AG09319 (cell line): Measurements from ENCODE around the gene ATXN1.

Experiments
- DNase-seq: peaks from one replicate; pipeline ENCODE4 v3.0.0-alpha.2; 2010; ENCODE audit warnings: low read depth; ENCODE audit errors: extremely low read depth
- TF ChIP-seq, protein P1 (sequence below): IDR thresholded peaks from 2 replicates; pipeline ENCODE4 v1.5.1; 2011; ENCODE audit warnings: low read depth, mild to moderate bottlenecking, inconsistent platforms, low read length, moderate library complexity

ATXN1 gene

DNA sequence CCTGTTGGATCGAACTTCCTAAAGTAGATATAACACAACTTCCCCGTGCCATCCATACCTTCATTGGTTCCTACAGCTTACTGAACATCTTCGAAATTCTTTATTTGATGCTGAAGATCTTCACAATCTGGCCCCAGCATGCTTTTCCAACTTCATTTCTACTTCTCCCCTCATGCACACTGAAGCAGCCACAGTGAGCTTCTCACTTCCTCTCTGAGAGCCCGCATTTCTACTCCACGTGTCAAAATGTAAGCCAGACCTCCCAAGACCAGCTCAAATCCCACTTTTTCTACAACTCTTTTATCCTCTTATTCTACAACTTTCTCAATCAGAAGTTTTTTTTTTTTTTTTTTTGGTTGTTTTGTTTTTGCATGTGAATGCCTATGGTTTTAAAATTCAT is 268.1 kb downstream of the ATXN1 start:
- TF ChIP-seq, protein P1, sequence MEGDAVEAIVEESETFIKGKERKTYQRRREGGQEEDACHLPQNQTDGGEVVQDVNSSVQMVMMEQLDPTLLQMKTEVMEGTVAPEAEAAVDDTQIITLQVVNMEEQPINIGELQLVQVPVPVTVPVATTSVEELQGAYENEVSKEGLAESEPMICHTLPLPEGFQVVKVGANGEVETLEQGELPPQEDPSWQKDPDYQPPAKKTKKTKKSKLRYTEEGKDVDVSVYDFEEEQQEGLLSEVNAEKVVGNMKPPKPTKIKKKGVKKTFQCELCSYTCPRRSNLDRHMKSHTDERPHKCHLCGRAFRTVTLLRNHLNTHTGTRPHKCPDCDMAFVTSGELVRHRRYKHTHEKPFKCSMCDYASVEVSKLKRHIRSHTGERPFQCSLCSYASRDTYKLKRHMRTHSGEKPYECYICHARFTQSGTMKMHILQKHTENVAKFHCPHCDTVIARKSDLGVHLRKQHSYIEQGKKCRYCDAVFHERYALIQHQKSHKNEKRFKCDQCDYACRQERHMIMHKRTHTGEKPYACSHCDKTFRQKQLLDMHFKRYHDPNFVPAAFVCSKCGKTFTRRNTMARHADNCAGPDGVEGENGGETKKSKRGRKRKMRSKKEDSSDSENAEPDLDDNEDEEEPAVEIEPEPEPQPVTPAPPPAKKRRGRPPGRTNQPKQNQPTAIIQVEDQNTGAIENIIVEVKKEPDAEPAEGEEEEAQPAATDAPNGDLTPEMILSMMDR, result no peak

DNA sequence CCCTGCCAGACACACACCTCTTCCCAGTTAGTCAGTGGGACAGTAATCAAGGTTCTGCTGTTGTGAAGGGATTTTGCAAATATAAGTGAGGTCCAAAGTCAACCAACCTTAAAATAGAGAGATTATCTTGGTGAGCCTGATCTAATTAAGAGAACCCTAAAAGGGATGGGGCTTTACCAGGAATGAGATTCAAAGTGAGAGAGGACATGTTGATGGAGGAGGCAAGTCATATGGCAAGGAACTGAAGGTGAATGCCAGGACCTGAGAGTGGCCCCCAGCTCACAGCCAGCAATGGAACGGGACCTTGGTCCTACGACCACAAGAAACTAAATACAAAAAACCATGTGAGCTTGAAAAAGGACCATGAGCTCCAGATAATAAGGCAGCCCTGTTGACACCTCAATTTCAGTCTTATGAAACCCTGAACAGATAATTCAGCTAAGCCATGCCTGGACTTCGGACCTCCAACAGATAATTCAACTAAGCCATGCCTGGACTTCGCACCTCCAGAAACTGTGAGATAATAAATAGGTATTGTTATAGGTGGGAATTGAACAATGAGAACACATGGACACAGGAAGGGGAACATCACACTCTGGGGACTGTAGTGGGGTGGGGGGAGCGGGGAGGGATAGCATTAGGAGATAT is 269.5 kb downstream of the ATXN1 start:
- DNase-seq, result no peak
- TF ChIP-seq, protein P1, result no peak

More for the DNA sequence above, 268.1 kb downstream of the ATXN1 start:
- DNase-seq, result no peak

DNA sequence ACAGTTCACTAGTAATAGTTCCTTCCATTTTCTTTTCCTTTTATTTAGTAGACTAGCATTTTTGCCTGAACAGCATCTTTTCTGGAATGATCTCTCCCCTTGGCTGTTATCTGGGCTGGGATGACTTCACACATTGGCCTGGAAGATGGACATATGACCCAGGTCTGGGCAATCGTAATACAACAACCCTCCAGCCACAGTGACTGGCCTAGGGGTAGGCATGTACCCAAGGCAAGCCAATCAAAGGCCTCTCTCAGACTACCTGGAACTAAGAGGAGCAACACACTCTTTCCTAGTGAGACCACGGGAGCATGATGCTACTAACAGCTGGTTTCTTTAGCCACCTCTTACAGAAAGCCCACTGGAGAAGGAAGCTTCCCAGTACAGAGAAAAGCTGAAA is 270.6 kb downstream of the ATXN1 start:
- no peak for DNase-seq
- TF ChIP-seq, protein P1, result no peak

DNA sequence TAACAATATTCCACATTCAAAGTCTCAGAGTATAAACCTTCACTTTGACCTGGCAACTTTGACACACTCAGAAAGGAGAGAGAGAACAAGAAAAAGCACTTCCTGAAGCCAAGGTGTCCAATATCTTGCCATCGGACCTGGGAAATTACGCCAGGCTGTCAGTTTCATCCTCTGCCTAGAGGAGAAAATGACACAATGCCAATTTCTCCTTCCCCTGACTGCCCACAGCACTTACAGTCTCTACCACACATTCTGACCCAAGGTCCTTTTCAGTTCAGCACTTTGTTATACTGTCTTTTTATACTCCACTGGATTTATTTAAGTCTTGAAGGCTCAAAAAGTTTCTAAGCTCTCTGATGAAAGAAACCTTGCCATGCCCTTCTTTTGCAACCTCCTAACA is 272.4 kb downstream of the ATXN1 start:
- DNase-seq, result no peak
- TF ChIP-seq, protein P1, result no peak

DNA sequence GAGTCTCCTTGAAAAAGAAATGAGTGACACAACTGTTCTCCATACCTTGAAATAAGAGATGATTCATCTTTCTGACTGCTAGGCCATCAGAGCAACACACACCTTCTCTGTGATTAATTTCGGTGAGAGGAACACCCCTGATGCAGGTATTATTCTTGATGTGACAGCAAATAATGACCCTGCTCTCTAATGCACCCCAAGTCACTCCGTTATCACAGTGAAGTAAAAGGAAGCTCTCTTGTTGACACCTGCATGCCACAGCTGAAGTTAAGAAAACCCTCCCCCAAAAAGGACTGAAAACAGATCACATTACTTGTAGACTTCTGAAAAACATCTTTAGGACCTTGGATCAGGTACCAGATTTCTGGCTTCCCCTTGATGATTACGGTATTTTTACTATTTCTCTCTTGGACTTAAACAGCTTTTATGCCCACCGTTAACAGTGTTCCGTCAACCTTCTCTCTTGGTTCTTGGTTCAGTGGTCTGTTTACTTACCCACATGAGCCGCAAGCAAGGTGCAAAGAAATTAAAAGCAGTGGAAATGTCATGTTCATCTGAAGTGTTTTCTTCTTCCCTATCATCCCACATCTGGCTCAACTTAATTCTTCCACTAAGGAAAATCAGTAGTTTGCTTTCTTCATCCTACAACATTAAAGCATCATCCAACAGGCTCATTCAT is 273.1 kb downstream of the ATXN1 start:
- DNase-seq, result no peak
- TF ChIP-seq, protein P1, result no peak

DNA sequence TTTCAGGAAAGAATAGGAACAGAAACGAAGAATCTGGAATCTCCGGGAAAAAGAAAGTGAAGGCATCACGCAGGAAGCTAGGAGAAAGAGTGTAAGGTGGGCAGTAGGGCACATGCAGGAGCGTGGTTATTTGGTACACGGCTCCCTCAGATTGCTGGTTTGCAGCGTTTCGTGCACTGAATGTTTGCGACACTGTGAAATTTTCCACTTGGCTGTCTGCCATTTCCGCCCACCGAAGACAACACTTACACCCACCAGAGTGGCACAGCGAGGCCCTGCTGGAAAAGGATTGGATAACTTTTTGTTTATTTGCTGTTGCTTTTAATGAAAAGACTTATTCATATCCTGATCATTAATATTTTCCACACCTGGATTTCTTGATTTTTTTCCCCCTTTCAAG is 274.6 kb downstream of the ATXN1 start:
- DNase-seq, result no peak
- TF ChIP-seq, protein P1, result no peak

DNA sequence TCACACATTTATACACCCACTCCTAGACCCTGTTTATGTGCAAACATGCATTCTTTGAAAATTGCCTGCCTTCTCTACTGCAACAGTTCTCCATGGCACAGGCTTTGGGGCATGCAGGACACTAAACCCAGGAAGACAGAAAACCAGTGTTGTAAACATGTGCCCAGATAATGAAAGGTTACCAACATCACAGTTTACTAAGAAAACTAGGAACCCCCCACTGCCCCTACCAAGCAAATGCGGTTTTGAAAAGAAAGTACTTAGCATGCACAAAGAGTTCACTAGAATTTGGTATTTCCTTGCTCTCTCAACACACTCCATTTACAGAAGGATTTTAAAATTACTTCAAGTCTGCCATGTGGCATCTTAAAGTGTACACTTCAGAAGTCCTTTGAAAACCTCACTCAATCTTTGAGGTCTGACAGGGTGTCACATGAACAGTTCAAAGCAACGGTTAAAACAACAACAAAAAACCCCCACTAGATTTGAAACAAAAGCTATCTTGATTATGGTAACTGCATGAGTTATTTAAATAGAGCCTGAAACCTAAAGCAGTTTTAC is 277.9 kb downstream of the ATXN1 start:
- DNase-seq, result no peak
- TF ChIP-seq, protein P1, result no peak
